Adrenal gland (tissue), 5 donors: Measurements from ENCODE around the gene S100A13.

ENCODE experiments used
- POLR2A ChIP-seq, 2 donors: fragments of 450-650 bp; IDR thresholded peaks; one replicate each; pipeline ENCODE4 v1.6.1; 2017; ENCODE audit warnings: antibody characterized with exemption in 2 of 2, mild to moderate bottlenecking in 2 of 2, moderate library complexity in 1 of 2
- TF ChIP-seq, protein P1 (sequence below), 6 experiments: fragments of 450-650 bp in 4 of 6; fragments of 200-600 bp in 2 of 6; sonication (generic) in 1 of 6; IDR thresholded peaks; 1 replicate in 5 of 6; 2 replicates in 1 of 6; pipeline versions ENCODE4 v1.5.1 to v1.8.0; 2016 to 2021; ENCODE audit warnings: antibody characterized with exemption in 6 of 6, mild to moderate bottlenecking in 2 of 6, moderate library complexity in 1 of 6
- donor health status: DM: no; HTN: no; CAD: no.

DNA sequence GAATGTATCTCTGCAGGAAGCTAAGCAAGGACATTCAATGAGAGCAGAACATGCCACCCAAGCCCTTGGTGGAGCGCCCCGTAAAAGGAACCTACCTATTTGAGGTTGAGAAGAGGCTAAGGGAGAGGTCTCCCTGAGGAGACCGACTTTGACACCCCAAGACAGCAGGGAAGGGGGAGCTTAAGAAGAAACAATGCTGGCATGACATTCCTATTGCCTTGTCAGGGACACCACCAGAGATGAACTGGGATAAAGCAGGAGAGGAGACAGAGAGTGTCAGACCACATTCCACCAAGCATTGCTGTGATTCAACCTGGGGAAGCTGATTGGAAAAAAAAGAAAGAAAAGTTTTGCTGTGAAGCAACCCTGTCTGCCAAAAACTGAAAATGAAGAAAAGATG is 48.4 kb downstream of the S100A13 start:
- TF ChIP-seq, protein P1, sequence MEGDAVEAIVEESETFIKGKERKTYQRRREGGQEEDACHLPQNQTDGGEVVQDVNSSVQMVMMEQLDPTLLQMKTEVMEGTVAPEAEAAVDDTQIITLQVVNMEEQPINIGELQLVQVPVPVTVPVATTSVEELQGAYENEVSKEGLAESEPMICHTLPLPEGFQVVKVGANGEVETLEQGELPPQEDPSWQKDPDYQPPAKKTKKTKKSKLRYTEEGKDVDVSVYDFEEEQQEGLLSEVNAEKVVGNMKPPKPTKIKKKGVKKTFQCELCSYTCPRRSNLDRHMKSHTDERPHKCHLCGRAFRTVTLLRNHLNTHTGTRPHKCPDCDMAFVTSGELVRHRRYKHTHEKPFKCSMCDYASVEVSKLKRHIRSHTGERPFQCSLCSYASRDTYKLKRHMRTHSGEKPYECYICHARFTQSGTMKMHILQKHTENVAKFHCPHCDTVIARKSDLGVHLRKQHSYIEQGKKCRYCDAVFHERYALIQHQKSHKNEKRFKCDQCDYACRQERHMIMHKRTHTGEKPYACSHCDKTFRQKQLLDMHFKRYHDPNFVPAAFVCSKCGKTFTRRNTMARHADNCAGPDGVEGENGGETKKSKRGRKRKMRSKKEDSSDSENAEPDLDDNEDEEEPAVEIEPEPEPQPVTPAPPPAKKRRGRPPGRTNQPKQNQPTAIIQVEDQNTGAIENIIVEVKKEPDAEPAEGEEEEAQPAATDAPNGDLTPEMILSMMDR (IDR thresholded peaks at IDR 0.05) = no peak
- no peak for TF ChIP-seq POLR2A (IDR thresholded peaks at IDR 0.05)
